GM10266 (cell line): ENCODE measurements around the gene MPPED2.

Experiments
- DNase-seq: peaks from one replicate; pipeline ENCODE4 v3.0.0; 2012; ENCODE audit errors: extremely low spot score
- TF ChIP-seq, protein P1 (sequence below): IDR thresholded peaks from 2 replicates; pipeline ENCODE4 v1.5.1; 2012; ENCODE audit warnings: mild to moderate bottlenecking, low read depth; ENCODE audit not compliant: control insufficient read depth, insufficient read depth; ENCODE audit errors: missing control alignments

Gene MPPED2

DNA sequence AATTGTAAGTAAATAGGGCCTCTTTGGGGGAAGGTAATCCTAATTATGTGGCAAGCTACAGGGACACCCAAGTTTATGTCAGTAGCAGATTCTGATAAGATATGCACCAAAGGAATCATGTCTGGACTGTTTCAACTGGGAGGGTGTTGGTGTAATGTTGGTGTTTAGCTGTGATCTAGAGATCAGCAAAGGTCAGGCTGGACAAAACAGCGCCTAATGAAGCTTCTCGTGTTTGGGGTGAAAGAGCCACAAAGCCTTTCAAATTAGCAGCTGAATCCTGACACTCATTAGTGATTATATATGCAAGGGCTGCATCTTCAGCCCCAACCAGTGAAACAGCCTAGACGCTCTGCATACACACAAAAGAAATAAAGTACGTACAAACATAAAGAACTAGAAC lies 106.3 kb downstream of the MPPED2 start:
- no peak for DNase-seq
- TF ChIP-seq, protein P1, sequence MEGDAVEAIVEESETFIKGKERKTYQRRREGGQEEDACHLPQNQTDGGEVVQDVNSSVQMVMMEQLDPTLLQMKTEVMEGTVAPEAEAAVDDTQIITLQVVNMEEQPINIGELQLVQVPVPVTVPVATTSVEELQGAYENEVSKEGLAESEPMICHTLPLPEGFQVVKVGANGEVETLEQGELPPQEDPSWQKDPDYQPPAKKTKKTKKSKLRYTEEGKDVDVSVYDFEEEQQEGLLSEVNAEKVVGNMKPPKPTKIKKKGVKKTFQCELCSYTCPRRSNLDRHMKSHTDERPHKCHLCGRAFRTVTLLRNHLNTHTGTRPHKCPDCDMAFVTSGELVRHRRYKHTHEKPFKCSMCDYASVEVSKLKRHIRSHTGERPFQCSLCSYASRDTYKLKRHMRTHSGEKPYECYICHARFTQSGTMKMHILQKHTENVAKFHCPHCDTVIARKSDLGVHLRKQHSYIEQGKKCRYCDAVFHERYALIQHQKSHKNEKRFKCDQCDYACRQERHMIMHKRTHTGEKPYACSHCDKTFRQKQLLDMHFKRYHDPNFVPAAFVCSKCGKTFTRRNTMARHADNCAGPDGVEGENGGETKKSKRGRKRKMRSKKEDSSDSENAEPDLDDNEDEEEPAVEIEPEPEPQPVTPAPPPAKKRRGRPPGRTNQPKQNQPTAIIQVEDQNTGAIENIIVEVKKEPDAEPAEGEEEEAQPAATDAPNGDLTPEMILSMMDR = no peak

DNA sequence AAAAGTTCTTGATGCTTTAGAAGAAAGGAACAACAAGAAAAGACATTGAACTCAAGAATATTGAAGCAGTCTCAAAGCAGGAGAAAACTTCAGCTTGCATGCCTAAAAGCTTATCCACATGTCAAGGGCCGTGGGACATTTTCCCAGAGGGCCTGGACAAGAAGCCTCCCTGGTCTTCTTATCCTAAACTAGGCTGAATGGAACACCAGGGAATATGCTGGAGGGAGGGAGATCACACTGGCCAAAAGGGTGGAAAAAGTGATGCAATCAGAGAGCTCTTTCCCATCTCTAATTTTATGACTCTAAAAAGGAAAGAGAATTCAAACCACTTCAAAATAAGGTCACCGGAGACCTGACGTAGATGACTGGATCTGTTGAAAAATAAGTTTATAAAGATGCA lies 107.2 kb downstream of the MPPED2 start:
- TF ChIP-seq, protein P1 = no peak
- DNase-seq = no peak

DNA sequence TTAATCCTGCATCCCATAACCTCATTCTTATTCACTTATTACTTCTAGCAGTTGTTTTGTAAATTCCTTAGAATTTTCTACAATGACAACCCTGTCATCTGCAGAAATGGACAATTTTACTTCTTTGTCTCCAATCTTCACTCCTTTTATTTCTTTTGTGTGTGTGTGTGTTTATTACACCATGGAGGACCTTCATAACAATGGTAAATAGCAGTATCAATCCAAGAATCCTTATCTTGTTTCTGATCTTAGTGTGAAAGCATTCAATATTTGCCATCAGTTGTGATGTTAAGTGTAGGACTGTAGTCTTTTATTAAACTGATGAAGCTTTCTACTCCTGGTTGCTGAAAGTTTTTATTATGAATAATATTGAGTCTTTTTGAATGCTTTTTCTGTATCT lies 109.1 kb downstream of the MPPED2 start:
- no peak for DNase-seq
- TF ChIP-seq, protein P1 = no peak

DNA sequence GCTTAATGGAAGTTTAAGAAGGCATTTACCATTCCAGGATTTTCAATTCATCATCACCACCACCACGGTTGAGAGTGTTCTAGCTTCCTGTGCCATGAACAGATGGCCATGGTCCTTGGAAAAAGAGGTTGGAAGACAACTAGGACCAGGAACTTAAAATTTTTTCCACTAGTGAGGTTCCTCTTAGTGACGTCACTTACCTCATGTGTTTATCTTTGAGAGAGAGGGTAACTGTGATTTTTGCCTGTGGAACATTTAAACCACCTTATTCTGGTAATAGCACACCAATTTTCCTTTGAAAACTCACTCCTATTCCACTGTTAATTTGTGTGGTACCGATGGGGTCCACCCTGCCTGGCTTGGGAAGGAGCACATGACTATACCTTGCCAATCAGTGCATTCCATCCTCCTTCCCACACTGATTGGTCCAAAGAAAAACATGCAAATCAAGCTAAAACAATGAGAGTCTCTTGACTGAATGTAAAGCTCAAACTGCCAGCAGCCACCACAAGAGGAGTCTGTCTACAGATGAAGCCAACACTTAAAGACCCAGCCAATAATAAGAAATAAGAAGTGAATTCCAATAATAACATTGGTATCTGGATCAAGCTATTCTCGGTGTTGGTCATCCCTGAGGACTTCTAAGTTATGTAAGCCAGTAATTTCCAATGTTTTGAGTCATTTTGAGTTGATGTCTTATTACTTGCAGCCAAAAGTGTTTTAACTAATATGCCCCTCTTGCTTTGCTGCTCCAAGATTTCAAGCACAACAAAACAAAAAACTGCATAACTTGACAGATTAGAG lies 111.8 kb downstream of the MPPED2 start:
- no peak for DNase-seq
- TF ChIP-seq, protein P1 = no peak

DNA sequence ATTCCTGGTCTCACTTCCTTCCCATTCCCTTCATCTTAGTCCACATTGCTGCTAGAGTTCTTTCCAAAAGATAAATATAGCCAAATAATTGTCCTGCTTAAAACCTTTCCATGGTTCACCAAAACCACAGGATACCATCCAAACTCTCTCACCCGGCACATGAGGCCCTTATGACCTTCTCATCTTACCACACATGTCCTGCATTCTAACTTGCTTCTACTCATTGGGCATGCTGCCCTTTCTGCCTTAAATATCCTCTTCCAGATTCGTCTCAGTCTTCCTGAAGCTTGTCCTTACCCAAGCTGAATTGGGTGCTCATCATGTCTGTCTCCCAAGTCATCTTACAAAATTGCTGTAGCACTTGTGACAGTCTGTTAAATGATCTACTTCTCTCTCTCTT lies 114.9 kb downstream of the MPPED2 start:
- TF ChIP-seq, protein P1 = no peak
- DNase-seq = no peak

DNA sequence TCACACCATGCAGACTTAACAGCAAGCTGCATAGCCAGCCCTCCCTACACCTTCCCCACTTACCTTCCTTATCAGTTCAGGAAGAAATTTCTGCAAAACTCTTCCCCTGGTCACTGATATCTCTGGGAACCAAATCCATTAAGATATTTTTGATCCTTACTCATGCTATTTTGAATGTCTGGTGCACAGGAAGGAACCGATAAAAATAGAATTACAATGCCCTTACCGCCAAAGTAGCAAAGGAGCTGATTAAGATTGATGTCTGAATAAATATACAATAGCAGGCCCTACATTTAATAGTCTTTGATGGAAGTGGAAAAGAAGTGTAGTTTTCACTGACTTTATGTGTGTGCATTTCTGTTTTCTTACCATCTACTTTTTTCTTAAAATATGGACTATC lies 117.3 kb downstream of the MPPED2 start:
- TF ChIP-seq, protein P1 = no peak
- no peak for DNase-seq

DNA sequence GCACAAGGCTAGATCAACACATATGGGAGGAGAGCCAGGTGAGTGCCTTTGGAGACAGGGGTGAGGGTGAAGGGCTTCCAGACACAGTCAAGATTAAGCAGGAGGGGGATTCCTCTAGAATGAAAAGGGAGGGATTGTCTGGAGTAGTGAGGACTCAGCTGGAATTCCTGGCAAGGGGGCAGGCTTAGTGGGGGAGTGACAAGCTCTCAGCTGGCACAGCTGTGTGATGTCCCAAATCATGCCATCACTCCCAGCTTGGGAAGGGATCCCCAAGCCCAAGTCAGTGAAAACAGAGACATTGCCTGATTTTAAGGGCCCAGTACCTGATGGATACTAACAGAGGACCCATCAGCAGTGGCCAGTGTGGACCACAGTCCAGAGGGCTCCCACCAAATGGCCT lies 119.0 kb downstream of the MPPED2 start:
- no peak for DNase-seq
- TF ChIP-seq, protein P1 = no peak
